Transverse colon (tissue), 4 donors: ENCODE measurements around the gene ATG13.

Experiments
- CTCF ChIP-seq, 5 experiments: fragments of 200-600 bp in 3 of 5; fragments of 450-650 bp in 2 of 5; sonication (generic) in 3 of 5; IDR thresholded peaks; 1 replicate in 2 of 5; 2 replicates in 3 of 5; pipeline ENCODE4 v1.5.1; 2016 to 2017; ENCODE audit warnings: antibody characterized with exemption in 5 of 5, inconsistent platforms in 3 of 5, mild to moderate bottlenecking in 2 of 5, moderate library complexity in 1 of 5
- EP300 ChIP-seq: sonication (generic); formaldehyde crosslinking; IDR thresholded peaks from one replicate; pipeline ENCODE4 v1.6.1; 2017; ENCODE audit warnings: antibody characterized with exemption, low read depth
- POLR2A ChIP-seq: fragments of 450-650 bp; IDR thresholded peaks from one replicate; pipeline ENCODE4 v1.6.1; 2016; ENCODE audit warnings: antibody characterized with exemption, mild to moderate bottlenecking, moderate library complexity
- POLR2AphosphoS5 ChIP-seq, 3 donors: sonication (generic); formaldehyde crosslinking; IDR thresholded peaks; one replicate each; pipeline ENCODE4 v1.6.1; 2016; ENCODE audit warnings: antibody characterized with exemption in 3 of 3

DNA sequence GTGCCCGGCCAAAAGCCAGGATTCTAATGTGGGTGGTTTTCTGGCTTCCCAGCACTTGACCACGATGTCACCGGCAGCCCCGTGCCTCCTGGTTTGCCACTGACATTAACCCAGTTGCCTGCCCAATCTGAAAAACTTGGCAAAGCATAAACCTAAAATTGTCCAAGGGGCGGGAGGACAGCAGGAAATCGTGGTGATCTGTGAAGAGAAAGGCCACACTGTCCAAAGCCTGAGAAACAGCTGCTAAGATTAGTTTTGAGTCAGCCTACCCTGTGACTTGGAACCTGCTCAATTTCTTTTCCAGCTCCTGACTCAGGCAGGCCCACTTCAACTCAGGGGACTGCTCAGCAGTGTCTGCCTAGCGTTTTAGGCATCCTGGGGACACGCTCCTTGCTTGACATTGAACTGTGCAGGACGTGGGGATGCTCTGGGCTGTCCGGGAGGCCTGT is 93.5 kb downstream of the ATG13 start:
- TF ChIP-seq POLR2AphosphoS5 (IDR thresholded peaks at IDR 0.05) (peak in 2 of 3 donors; percentile 19 to 21), CTCF (IDR thresholded peaks at IDR 0.05) (no peak), POLR2A (no peak), EP300 (no peak)
